ENCODE results near the gene NFKBIL1. TPM values are rescaled to one million over a fixed set of nuclear protein-coding genes. Genes with fewer than 3 reads are reported as not detected.

NFKBIL1 gene
- total and polyA plus RNA-seq, 9 of the 15 experiments (the other 6 are each of a cell fraction or from before 2014, with no cell fraction given): 0.49 to 33.1 (median 7.6) TPM

DNA sequence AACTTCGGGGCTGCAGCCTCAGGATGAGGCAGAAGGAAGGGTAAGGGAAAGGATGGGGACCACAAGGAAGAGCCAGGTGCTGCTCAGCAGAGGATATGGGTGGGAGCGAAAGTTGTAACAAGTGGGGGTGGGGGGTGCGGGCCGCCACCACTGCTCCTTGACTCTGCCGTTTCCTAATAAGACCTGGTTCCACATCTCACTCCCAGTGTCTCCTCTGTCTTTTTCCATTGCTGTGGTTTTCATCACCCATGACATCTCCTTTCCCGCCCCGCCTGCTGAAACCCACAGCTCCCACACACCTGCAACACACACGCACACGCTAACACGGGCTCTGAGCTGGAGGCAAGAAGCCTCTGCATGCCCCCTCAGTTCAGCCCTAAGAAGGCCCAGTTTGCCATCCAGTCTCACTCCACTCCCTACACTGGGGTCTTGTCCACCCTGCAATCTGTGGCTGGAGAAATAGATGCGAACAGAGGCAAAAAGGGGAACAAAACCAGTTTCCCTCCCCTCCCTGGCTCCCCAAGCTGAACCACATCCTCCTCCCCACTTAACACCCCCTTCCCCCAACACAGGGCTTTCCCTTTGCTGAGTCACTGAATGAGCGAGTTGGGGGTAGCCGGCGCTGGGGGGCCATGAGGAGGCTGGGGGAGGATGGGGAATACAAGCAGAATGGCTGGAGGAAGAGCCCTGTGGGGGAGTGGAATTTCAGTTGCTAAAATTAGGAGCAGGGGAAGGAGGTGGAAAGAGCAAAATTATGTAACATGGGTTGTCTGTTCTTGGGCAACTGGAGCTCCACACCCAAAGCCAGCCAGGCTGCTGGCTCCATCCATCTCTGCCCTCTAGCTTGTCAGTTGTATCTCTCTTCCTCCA is 11.5 kb downstream of the NFKBIL1 start (continued):
- TF ChIP-seq RNF219 (CRISPR knock-in tag; IDR thresholded peaks at IDR 0.05) (no peak), NFYB (IDR thresholded peaks at IDR 0.05; ENCODE audit: extremely low read depth, insufficient read length) (no peak), CREB5 (CRISPR knock-in tag; IDR thresholded peaks at IDR 0.05) (no peak), SIN3B (IDR thresholded peaks at IDR 0.05; ENCODE audit: low read depth) (no peak), GABPB2 (CRISPR knock-in tag; conservative IDR thresholded peaks at IDR 0.05) (no peak), BRCA1 (IDR thresholded peaks at IDR 0.05) (no peak), BRCA1 (CRISPR knock-in tag; IDR thresholded peaks at IDR 0.05) (no peak), STAG1 (CRISPR knock-in tag; IDR thresholded peaks at IDR 0.05; ENCODE audit: borderline replicate concordance) (no peak), CSDE1 (IDR thresholded peaks at IDR 0.05) (no peak), GTF2B (IDR thresholded peaks at IDR 0.05; ENCODE audit: extremely low read depth, insufficient read length) (no peak), CAMTA2 (CRISPR knock-in tag; conservative IDR thresholded peaks at IDR 0.05) (no peak), HNRNPLL (IDR thresholded peaks at IDR 0.05; ENCODE audit: low read depth, low read length, poor library complexity, severe bottlenecking) (no peak), BRD9 (IDR thresholded peaks at IDR 0.05; ENCODE audit: low read depth, partially characterized antibody) (no peak), ZBTB34 (CRISPR knock-in tag; IDR thresholded peaks at IDR 0.05) (no peak), ZC3H11A (IDR thresholded peaks at IDR 0.05; ENCODE audit: low read depth, low read length) (no peak), ZNF431 (CRISPR knock-in tag; IDR thresholded peaks at IDR 0.05) (no peak)
- TF ChIP-seq, protein P1, sequence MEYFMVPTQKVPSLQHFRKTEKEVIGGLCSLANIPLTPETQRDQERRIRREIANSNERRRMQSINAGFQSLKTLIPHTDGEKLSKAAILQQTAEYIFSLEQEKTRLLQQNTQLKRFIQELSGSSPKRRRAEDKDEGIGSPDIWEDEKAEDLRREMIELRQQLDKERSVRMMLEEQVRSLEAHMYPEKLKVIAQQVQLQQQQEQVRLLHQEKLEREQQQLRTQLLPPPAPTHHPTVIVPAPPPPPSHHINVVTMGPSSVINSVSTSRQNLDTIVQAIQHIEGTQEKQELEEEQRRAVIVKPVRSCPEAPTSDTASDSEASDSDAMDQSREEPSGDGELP (CRISPR knock-in tag; IDR thresholded peaks at IDR 0.05; ENCODE audit: borderline replicate concordance): peak; percentile 38; the same call in 1 of the 2 replicates
- TF ChIP-seq, protein P2, sequence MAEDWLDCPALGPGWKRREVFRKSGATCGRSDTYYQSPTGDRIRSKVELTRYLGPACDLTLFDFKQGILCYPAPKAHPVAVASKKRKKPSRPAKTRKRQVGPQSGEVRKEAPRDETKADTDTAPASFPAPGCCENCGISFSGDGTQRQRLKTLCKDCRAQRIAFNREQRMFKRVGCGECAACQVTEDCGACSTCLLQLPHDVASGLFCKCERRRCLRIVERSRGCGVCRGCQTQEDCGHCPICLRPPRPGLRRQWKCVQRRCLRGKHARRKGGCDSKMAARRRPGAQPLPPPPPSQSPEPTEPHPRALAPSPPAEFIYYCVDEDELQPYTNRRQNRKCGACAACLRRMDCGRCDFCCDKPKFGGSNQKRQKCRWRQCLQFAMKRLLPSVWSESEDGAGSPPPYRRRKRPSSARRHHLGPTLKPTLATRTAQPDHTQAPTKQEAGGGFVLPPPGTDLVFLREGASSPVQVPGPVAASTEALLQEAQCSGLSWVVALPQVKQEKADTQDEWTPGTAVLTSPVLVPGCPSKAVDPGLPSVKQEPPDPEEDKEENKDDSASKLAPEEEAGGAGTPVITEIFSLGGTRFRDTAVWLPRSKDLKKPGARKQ (CRISPR knock-in tag; IDR thresholded peaks at IDR 0.05): no peak
